Brain microvascular endothelial cell (primary cell): ENCODE results near the gene MEI1.

Experiments
- DNase-seq: peaks from one replicate; pipeline ENCODE4 v3.0.0-alpha.2; 2020
- H3K27ac ChIP-seq: fragments of 250-450 bp; sonication (Bioruptor Pico); 2 replicates; pipeline ENCODE4 v1.5.1; 2020; ENCODE audit warnings: mild to moderate bottlenecking, moderate library complexity
- H3K27me3 ChIP-seq: fragments of 250-450 bp; sonication (Bioruptor Pico); replicated peaks from 2 replicates; pipeline ENCODE4 v1.5.1; 2020; ENCODE audit warnings: mild to moderate bottlenecking
- H3K36me3 ChIP-seq: fragments of 250-450 bp; sonication (Bioruptor Pico); replicated peaks from 2 replicates; pipeline ENCODE4 v1.5.1; 2020; ENCODE audit warnings: mild to moderate bottlenecking
- H3K4me3 ChIP-seq: 2 replicates; pipeline ENCODE4 v1.5.1; 2011; ENCODE audit warnings: low read depth, mild to moderate bottlenecking, control low read depth, low read length, moderate library complexity
- in situ Hi-C: cut with HindIII; loops from 2 replicates; pipeline ENCODE4 v1.10.0; 2017; ENCODE audit warnings: low sequenced_read_pairs, low pct_ligation_motif_present
- TF ChIP-seq, protein P1 (sequence below): IDR thresholded peaks from 2 replicates; pipeline ENCODE4 v1.5.1; 2011; ENCODE audit warnings: low read depth, mild to moderate bottlenecking, moderate library complexity, low read length, control low read depth, inconsistent platforms; ENCODE audit errors: missing control alignments

Gene MEI1

DNA sequence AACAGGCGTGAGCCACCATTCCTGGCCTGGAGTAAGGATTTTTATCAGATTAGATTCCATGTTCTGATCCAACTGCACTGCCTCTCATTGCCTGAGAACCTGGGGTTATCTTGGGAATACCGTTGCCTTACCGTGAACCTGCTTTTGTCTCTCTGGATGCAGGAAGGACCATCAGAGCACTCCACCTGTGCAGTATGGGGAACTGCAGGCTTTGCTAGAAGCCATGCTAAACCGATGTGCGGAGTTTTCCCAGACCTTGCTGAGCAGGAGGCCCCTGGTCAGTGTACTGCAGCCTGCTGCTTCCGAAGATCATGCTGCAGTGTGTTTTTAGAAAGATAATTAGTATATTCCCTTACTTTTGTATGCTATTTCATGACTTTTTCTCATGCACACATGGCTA lies 43.6 kb downstream of the MEI1 start:
- Histone ChIP-seq H3K27me3 (no peaks in the 10 kb centered on the region), H3K27ac (no peak overlapping the region), H3K4me3 (no peak overlapping the region), H3K36me3 (no peaks in the 10 kb centered on the region)
- in situ Hi-C loops, result no loop called here
- no peak for DNase-seq
- TF ChIP-seq, protein P1, sequence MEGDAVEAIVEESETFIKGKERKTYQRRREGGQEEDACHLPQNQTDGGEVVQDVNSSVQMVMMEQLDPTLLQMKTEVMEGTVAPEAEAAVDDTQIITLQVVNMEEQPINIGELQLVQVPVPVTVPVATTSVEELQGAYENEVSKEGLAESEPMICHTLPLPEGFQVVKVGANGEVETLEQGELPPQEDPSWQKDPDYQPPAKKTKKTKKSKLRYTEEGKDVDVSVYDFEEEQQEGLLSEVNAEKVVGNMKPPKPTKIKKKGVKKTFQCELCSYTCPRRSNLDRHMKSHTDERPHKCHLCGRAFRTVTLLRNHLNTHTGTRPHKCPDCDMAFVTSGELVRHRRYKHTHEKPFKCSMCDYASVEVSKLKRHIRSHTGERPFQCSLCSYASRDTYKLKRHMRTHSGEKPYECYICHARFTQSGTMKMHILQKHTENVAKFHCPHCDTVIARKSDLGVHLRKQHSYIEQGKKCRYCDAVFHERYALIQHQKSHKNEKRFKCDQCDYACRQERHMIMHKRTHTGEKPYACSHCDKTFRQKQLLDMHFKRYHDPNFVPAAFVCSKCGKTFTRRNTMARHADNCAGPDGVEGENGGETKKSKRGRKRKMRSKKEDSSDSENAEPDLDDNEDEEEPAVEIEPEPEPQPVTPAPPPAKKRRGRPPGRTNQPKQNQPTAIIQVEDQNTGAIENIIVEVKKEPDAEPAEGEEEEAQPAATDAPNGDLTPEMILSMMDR, result no peak

DNA sequence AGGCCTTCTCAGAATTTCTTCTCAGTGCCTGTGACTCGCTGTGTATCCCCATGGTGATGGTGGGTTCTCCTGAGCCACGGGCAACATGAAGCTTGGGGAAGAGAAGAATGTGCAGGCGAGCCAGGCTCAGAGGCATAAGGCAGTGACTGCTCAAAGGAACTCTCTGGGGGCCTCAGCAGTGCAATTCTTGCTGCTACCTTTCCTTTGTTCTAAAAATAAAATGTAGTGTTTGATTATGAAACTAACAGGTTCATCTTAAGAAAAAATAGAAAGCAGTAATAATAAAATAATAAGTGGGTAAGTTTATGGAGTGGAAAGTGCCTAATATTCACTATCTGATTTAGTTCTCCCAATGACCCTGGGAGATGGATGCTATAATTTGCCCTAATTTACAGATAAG lies 46.7 kb downstream of the MEI1 start:
- no peak overlapping the region for H3K27ac ChIP-seq

DNA sequence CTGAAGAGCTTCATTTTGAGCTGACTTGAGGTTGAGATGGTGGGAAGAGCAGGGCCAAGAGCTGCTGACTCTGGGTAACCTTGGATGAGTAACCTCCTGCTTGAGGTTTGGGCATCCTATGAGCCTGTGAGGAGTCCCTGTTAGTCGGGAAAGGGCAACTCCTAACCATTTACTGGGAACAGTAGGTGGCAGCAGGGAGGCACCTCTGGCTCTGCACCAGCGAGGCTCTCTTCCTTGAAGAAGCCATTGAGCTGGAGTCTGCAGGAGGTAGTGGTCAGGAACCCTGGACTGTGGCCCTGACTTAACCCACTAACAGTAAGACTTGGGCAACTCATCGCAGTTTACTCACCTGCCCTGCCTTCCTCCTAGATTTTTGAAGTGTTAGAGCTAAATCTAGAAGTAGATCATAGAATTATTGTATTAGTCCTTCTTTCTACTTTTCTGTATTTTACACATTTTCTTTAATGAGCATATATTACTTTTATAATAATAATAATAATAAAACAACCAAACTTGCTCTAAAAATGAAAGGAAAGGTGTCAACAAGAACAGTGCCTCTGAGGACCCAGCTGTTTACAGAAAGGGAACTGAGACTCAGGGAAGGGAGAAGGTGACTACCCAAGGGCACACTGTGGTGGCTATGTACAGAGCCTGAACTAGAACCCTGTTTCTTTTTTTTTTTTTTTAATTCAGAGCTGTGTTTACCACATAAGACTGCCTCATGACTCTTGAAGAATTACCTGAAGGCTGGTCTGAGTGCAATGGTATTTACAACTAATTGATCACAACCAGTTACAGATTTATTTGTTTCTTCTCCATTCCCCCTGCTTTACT lies 47.5 kb downstream of the MEI1 start:
- H3K4me3 ChIP-seq, result no peak overlapping the region
- H3K36me3 ChIP-seq, result no peaks in the 10 kb centered on the region
- TF ChIP-seq, protein P1, result peak; percentile 94
- H3K27me3 ChIP-seq, result no peaks in the 10 kb centered on the region
- peak; percentile 80 for DNase-seq
- H3K27ac ChIP-seq, result no peak overlapping the region
- in situ Hi-C loops, result no loop called here

More for the DNA sequence above, 46.7 kb downstream of the MEI1 start:
- in situ Hi-C loops, result no loop called here
- Histone ChIP-seq H3K36me3 (no peaks in the 10 kb centered on the region), H3K4me3 (no peak overlapping the region), H3K27me3 (no peaks in the 10 kb centered on the region)
- TF ChIP-seq, protein P1, result no peak
- no peak for DNase-seq

DNA sequence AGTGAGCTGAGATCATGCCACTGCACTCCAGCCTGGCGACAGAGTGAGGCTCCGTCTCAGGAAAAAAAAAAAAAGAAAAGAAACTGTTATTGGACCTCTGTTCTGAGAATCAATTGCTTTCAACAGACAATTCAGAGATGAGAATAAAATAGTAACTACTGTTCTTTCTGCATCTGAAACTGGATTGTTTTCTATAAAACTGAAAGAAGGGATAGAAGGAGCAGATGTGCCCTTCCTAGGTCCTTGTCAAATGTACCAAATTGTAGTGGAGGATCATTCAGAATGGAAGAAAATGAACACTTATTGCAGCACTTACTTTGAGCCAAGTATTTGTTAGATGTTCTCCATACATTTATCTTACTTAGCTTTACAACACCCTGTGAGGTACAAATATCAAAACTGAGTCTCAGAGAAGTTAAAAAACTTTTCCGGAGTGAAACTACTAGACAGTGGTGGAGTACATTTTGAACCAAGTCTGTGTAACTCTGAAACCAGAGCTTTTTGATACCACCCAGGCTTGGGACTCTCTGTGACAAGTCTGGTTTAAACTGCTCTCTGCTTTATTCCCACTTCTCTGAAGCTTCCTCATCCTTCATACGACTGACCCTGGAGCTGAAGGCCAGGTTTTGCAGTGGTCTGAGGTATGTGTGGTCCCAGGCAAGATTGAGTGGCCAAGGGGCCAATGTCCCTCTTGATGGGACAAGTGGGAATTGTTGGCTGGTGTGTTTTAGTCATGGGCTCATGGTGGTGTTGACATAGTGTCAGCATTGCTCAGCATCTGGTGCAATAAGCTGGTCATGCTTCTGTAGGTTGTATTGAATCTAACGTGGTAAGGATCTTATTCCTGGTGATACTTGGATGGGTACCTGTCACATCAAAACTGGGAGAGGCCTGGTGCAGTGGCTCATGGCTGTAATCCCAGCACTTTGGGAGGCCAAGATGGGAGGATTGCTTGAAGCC lies 53.0 kb downstream of the MEI1 start:
- H3K27ac ChIP-seq, result no peak overlapping the region
- no peak for DNase-seq
- no peaks in the 10 kb centered on the region for H3K27me3 ChIP-seq
- no peaks in the 10 kb centered on the region for H3K36me3 ChIP-seq
- H3K4me3 ChIP-seq, result no peak overlapping the region
- TF ChIP-seq, protein P1, result no peak
- in situ Hi-C loops, result no loop called here

DNA sequence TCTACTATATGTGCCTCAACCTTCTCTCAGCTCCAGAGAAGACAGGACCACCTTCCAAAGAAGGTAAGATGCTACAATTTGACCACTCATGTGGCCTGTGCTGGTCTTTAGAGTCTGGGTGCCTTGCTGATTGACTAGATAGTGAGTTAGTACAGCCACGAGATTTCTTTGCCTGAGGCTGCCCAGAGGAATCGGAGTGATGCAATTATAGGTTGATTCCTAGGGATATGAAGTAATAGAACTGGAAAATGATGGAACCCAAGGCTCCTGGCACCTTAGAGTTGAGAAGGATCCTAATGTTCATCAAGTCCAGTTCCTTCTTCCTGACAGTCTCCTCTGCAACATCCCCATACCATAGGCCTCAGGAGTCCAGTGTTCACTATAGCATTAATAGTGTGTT lies 54.7 kb downstream of the MEI1 start:
- TF ChIP-seq, protein P1, result no peak

More for the DNA sequence above, 54.7 kb downstream of the MEI1 start:
- DNase-seq, result no peak
- no peak overlapping the region for H3K4me3 ChIP-seq
- no peaks in the 10 kb centered on the region for H3K36me3 ChIP-seq
- no peaks in the 10 kb centered on the region for H3K27me3 ChIP-seq
- in situ Hi-C loops, result no loop called here
- no peak overlapping the region for H3K27ac ChIP-seq
